SK-N-MC (cell line): ENCODE data around the gene KBTBD4.

Experiments
- EZH2 ChIP-seq: fragments of 200-600 bp; sonication (generic); IDR thresholded peaks from one replicate; pipeline ENCODE4 v1.6.1; 2017; ENCODE audit warnings: antibody characterized with exemption
- FOXP2 ChIP-seq: optimal IDR thresholded peaks from 2 replicates; pipeline ENCODE3; 2011; ENCODE audit warnings: mild to moderate bottlenecking, moderate library complexity; ENCODE audit not compliant: insufficient read depth; ENCODE audit errors: extremely low read length, control extremely low read depth
- POLR2AphosphoS5 ChIP-seq: IDR thresholded peaks from 2 replicates; pipeline ENCODE4 v1.6.1; 2012; ENCODE audit warnings: mild to moderate bottlenecking, low read depth, low read length, borderline replicate concordance

DNA sequence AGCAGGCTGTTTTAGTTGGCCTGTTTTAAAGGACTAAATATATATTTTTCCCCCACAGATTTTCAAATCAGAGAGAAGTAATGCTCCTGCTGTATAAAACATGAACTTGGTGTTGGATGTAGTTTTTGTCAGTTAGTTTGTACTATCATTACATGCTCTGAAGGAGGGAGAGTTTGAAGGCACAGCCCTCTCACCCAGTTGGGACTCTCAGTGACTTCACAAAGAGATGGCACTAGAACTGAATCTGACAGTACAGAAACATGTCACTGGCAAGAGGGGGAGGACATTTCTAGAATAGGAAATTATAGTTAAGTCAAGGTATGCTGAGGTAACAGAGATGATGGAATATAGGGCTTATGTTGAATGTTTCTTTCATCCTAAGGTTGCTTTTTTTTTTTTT is 36.5 kb upstream of the KBTBD4 start:
- TF ChIP-seq EZH2 (no peak), POLR2AphosphoS5 (no peak), FOXP2 (no peak)
